Measurements from ENCODE around the gene MCOLN3. TPM values are rescaled to one million over a fixed set of nuclear protein-coding genes. Genes with fewer than 3 reads are reported as not detected.
A peak's percentile ranks its signal among the peaks of the same experiment; 100 is the strongest.

Gene MCOLN3
- total RNA-seq, 1 experiment from 2014 or later, result 0.70 TPM

GRCh38 chr1:85068846-85069245 lies 20.5 kb upstream of the MCOLN3 start:
- Mint-ChIP-seq H3K27me3 (ENCODE audit: insufficient read depth, unreplicated experiment) (no peaks in the 10 kb centered on the region), H3K27ac (ENCODE audit: low read depth, unreplicated experiment) (no peak overlapping the region), H3K36me3 (ENCODE audit: insufficient read depth, unreplicated experiment) (no peaks in the 10 kb centered on the region), H3K4me1 (ENCODE audit: insufficient read depth, unreplicated experiment) (no peaks in the 10 kb centered on the region), H3K9me3 (ENCODE audit: unreplicated experiment) (no peaks in the 10 kb centered on the region), H3K4me3 (ENCODE audit: unreplicated experiment) (no peak overlapping the region)
- ChIA-PET CTCF (interaction anchor here (0.6 to 1.0 kb wide), 3 partner anchors 40 to 186 kb away, joined by 3 read pairs; no protein-coding TSS in a partner anchor), POLR2A (no interaction called here)
- no TSS peak for BruUV-seq (replicated peaks)
- TF ChIP-seq, protein P1, sequence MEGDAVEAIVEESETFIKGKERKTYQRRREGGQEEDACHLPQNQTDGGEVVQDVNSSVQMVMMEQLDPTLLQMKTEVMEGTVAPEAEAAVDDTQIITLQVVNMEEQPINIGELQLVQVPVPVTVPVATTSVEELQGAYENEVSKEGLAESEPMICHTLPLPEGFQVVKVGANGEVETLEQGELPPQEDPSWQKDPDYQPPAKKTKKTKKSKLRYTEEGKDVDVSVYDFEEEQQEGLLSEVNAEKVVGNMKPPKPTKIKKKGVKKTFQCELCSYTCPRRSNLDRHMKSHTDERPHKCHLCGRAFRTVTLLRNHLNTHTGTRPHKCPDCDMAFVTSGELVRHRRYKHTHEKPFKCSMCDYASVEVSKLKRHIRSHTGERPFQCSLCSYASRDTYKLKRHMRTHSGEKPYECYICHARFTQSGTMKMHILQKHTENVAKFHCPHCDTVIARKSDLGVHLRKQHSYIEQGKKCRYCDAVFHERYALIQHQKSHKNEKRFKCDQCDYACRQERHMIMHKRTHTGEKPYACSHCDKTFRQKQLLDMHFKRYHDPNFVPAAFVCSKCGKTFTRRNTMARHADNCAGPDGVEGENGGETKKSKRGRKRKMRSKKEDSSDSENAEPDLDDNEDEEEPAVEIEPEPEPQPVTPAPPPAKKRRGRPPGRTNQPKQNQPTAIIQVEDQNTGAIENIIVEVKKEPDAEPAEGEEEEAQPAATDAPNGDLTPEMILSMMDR (IDR thresholded peaks at IDR 0.05; ENCODE audit: unreplicated experiment), result no peak
- DNase-seq (ENCODE audit: unreplicated experiment), result no peak
- intact Hi-C loops (cut with micrococcal nuclease), result no loop called here

DNA sequence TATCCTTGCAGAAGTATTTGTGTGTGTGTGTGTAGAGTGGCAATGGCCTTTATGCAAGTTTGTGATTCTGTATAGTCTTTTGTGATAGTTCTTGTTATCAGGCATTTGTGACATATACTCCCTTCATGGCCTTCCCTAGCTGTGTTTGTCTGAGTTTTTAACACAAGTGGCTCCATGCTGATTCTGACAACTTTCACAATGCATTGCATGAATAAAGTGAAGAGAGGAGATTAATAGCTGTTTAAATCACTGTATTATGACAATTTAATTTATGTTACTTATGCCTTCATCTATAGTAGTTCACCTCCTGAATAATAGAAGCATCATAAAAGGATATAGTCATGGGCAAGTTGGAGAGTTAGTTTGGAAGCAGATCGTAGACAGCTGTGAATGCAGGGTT lies 17.2 kb upstream of the MCOLN3 start:
- TF ChIP-seq, protein P1 (IDR thresholded peaks at IDR 0.05; ENCODE audit: unreplicated experiment), result no peak
- BruUV-seq (replicated peaks), result no TSS peak
- ChIA-PET POLR2A (no interaction called here), CTCF (no interaction called here)
- no peak overlapping the region for H3K4me3 Mint-ChIP-seq (ENCODE audit: unreplicated experiment)
- H3K36me3 Mint-ChIP-seq (ENCODE audit: insufficient read depth, unreplicated experiment), result no peaks in the 10 kb centered on the region
- no peak for DNase-seq (ENCODE audit: unreplicated experiment)
- no peaks in the 10 kb centered on the region for H3K9me3 Mint-ChIP-seq (ENCODE audit: unreplicated experiment)
- H3K27ac Mint-ChIP-seq (ENCODE audit: low read depth, unreplicated experiment), result no peak overlapping the region
- H3K4me1 Mint-ChIP-seq (ENCODE audit: insufficient read depth, unreplicated experiment), result peaks cover 7% of the 10 kb centered on the region
- no peaks in the 10 kb centered on the region for H3K27me3 Mint-ChIP-seq (ENCODE audit: insufficient read depth, unreplicated experiment)
- intact Hi-C loops (cut with micrococcal nuclease), result no loop called here

- H3K36me3 Mint-ChIP-seq (ENCODE audit: insufficient read depth, unreplicated experiment), result no peaks in the 10 kb centered on the region
- intact Hi-C loops (cut with micrococcal nuclease), result no loop called here
- H3K4me3 Mint-ChIP-seq (ENCODE audit: unreplicated experiment), result peak overlapping the region; percentile 74
- BruUV-seq (replicated peaks), result TSS peak; percentile 87
- no peak for DNase-seq (ENCODE audit: unreplicated experiment)
- no peaks in the 10 kb centered on the region for H3K9me3 Mint-ChIP-seq (ENCODE audit: unreplicated experiment)
- peak overlapping the region; percentile 87 for H3K27ac Mint-ChIP-seq (ENCODE audit: low read depth, unreplicated experiment)
- no peaks in the 10 kb centered on the region for H3K27me3 Mint-ChIP-seq (ENCODE audit: insufficient read depth, unreplicated experiment)
- TF ChIP-seq, protein P1 (IDR thresholded peaks at IDR 0.05; ENCODE audit: unreplicated experiment), result no peak
- peaks cover 17% of the 10 kb centered on the region for H3K4me1 Mint-ChIP-seq (ENCODE audit: insufficient read depth, unreplicated experiment)
- CTCF ChIA-PET, result interaction anchor here (0.6 to 1.0 kb wide), 3 partner anchors 43 to 117 kb away, joined by 3 to 4 read pairs (median 3); no protein-coding TSS in a partner anchor
- POLR2A ChIA-PET, result interaction anchor here (0.6 to 1.1 kb wide), 3 partner anchors 10 to 509 kb away, joined by 3 to 6 read pairs (median 3); no protein-coding TSS in a partner anchor
Measured at GRCh38 chr1:85062425-85063026, 14.2 kb upstream of the MCOLN3 start.

DNA sequence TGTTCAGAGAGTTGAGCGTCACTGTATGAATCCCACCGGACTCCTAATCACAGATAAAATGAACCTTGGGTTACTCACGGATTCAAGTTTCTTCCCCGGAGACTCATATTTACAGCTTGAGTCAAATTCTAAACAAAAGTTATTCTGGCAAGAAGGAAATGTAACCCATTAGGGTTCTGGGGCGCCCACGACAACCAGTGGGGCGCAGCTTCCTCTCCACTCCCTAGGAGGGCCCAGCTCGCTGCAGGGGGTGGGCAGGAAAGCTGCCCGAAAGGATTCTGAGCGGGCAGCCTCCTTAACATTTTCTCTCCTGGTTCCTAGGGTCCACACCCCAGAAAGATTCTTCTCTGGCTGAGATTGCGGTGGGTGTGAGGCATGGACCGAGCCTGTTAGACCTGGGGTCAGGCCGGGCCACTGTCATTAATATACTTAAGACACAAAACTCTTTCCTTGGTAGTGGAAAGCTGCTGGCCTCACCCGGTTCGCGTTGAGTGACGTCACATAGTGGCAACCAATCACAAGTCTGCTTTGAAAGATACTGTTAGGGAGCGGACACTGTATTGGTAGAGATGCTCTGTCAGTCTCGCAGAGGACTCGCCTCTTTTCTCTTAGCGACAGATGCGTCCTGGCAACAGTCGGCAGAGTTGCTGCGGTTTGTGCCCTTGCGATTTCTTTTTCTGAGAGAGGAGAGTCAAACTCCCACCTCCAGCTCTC lies 13.6 kb upstream of the MCOLN3 start:
- ChIA-PET POLR2A (interaction anchor here (0.6 to 1.1 kb wide), 3 partner anchors 9 to 510 kb away, joined by 3 to 6 read pairs (median 3); no protein-coding TSS in a partner anchor), CTCF (interaction anchor here (0.6 to 1.0 kb wide), 4 partner anchors 43 to 117 kb away, joined by 3 to 4 read pairs (median 3); no protein-coding TSS in a partner anchor)
- no TSS peak for BruUV-seq (replicated peaks)
- Mint-ChIP-seq H3K4me1 (ENCODE audit: insufficient read depth, unreplicated experiment) (peaks cover 17% of the 10 kb centered on the region), H3K4me3 (ENCODE audit: unreplicated experiment) (peak overlapping the region; percentile 74), H3K36me3 (ENCODE audit: insufficient read depth, unreplicated experiment) (no peaks in the 10 kb centered on the region), H3K27ac (ENCODE audit: low read depth, unreplicated experiment) (peak overlapping the region; percentile 87), H3K27me3 (ENCODE audit: insufficient read depth, unreplicated experiment) (no peaks in the 10 kb centered on the region), H3K9me3 (ENCODE audit: unreplicated experiment) (no peaks in the 10 kb centered on the region)
- TF ChIP-seq, protein P1 (IDR thresholded peaks at IDR 0.05; ENCODE audit: unreplicated experiment), result no peak
- peak; percentile 96 for DNase-seq (ENCODE audit: unreplicated experiment)
- intact Hi-C loops (cut with micrococcal nuclease), result no loop called here

Measured in MCF 10A (cell line).